DND-41 (cell line): ENCODE data around the gene GRIP2.

Experiments used
- ATAC-seq: fragments of 200-7000 bp; cut with Tn5 transposase; 3 replicates; pipeline ENCODE4 v1.9.1; 2021; ENCODE audit warnings: low read depth; ENCODE audit not compliant: insufficient read depth
- DNase-seq: peaks from one replicate; pipeline ENCODE4 v3.0.0-alpha.2; 2020
- H2AFZ ChIP-seq: 2 replicates; pipeline ENCODE4 v1.6.0; 2012; ENCODE audit warnings: low read depth, low read length
- H3K27ac ChIP-seq: 2 replicates; pipeline ENCODE4 v1.5.1; 2012; ENCODE audit warnings: low read length, inconsistent platforms
- H3K27me3 ChIP-seq: fragments of 200-600 bp; sonication (generic); 2 replicates; pipeline ENCODE4 v1.6.0; 2012; ENCODE audit warnings: low read length, mild to moderate bottlenecking, inconsistent platforms; ENCODE audit not compliant: insufficient read depth, poor library complexity
- H3K36me3 ChIP-seq: 2 replicates; pipeline ENCODE4 v1.5.1; 2012; ENCODE audit warnings: low read length, inconsistent platforms; ENCODE audit not compliant: insufficient read depth
- H3K4me1 ChIP-seq: 2 replicates; pipeline ENCODE4 v1.5.1; 2012; ENCODE audit warnings: mild to moderate bottlenecking, low read length; ENCODE audit not compliant: insufficient read depth
- H3K4me2 ChIP-seq: 2 replicates; pipeline ENCODE4 v1.6.0; 2012; ENCODE audit warnings: mild to moderate bottlenecking, moderate library complexity, low read length, inconsistent platforms; ENCODE audit not compliant: insufficient read depth
- H3K4me3 ChIP-seq, 2 experiments: fragments of 200-600 bp in 1 of 2; shearing (Covaris generic) in 1 of 2; 2 replicates each; pipeline ENCODE4 v1.5.1; 2012 to 2016; ENCODE audit warnings: inconsistent platforms in 2 of 2, low read length in 2 of 2, mild to moderate bottlenecking in 2 of 2, low read depth in 1 of 2, moderate library complexity in 1 of 2
- H3K79me2 ChIP-seq: 2 replicates; pipeline ENCODE4 v1.6.0; 2012; ENCODE audit warnings: low read length, inconsistent platforms; ENCODE audit not compliant: insufficient read depth
- H3K9ac ChIP-seq: 2 replicates; pipeline ENCODE4 v1.6.0; 2012; ENCODE audit warnings: low read depth, mild to moderate bottlenecking, inconsistent platforms, low read length, moderate library complexity
- H3K9me3 ChIP-seq: 2 replicates; pipeline ENCODE4 v1.5.1; 2012; ENCODE audit warnings: low read length, moderate library complexity, mild to moderate bottlenecking, inconsistent platforms; ENCODE audit not compliant: insufficient read depth, severe bottlenecking
- H4K20me1 ChIP-seq: 2 replicates; pipeline ENCODE4 v1.6.0; 2012; ENCODE audit warnings: low read length; ENCODE audit not compliant: insufficient read depth
- CTCF ChIP-seq: IDR thresholded peaks from 2 replicates; pipeline ENCODE4 v1.5.1; 2012; ENCODE audit warnings: borderline replicate concordance, low read length, moderate library complexity, mild to moderate bottlenecking; ENCODE audit not compliant: poor library complexity, severe bottlenecking; ENCODE audit errors: extremely low read depth
- EZH2 ChIP-seq: IDR thresholded peaks from 3 replicates; pipeline ENCODE4 v1.6.1; 2012; ENCODE audit warnings: borderline replicate concordance, low read depth, mild to moderate bottlenecking, moderate library complexity, low read length, inconsistent platforms; ENCODE audit not compliant: severe bottlenecking

Gene GRIP2

GRCh38 chr3:14553871-14554270 is 13.7 kb upstream of the GRIP2 start:
- H3K36me3 ChIP-seq, result no peaks in the 10 kb centered on the region
- H3K27me3 ChIP-seq, result peaks cover 4% of the 10 kb centered on the region
- H4K20me1 ChIP-seq, result peaks cover 2% of the 10 kb centered on the region; the same call in 1 of the 2 replicates
- no peak overlapping the region for H3K4me2 ChIP-seq
- ATAC-seq (no peak), DNase-seq (no peak)
- H3K27ac ChIP-seq, result no peak overlapping the region
- no peaks in the 10 kb centered on the region for H3K79me2 ChIP-seq
- no peaks in the 10 kb centered on the region for H3K9me3 ChIP-seq
- no peaks in the 10 kb centered on the region for H3K4me1 ChIP-seq
- no peak overlapping the region for H2AFZ ChIP-seq
- TF ChIP-seq EZH2 (no peak), CTCF (no peak)
- no peak overlapping the region for H3K9ac ChIP-seq
- no peak overlapping the region for H3K4me3 ChIP-seq

- H3K4me2 ChIP-seq, result no peak overlapping the region
- no peak overlapping the region for H3K4me3 ChIP-seq
- peaks cover 2% of the 10 kb centered on the region; the same call in 1 of the 2 replicates for H4K20me1 ChIP-seq
- no peak overlapping the region for H3K27ac ChIP-seq
- H3K9ac ChIP-seq, result no peak overlapping the region
- no peak for DNase-seq
- no peaks in the 10 kb centered on the region for H3K79me2 ChIP-seq
- H3K4me1 ChIP-seq, result no peaks in the 10 kb centered on the region
- no peak for ATAC-seq
- peaks cover 12% of the 10 kb centered on the region for H3K27me3 ChIP-seq
- H3K9me3 ChIP-seq, result no peaks in the 10 kb centered on the region
- TF ChIP-seq EZH2, result no peak
- no peak for TF ChIP-seq CTCF
- no peak overlapping the region for H2AFZ ChIP-seq
- H3K36me3 ChIP-seq, result no peaks in the 10 kb centered on the region
Observed at GRCh38 chr3:14552717-14553116, 12.6 kb upstream of the GRIP2 start.

- Histone ChIP-seq H3K36me3 (no peaks in the 10 kb centered on the region), H3K27me3 (peaks cover 18% of the 10 kb centered on the region), H3K4me1 (no peaks in the 10 kb centered on the region), H3K27ac (no peak overlapping the region), H3K9ac (no peak overlapping the region), H3K4me2 (no peak overlapping the region), H2AFZ (no peak overlapping the region), H4K20me1 (peaks cover 2% of the 10 kb centered on the region; the same call in 1 of the 2 replicates), H3K79me2 (no peaks in the 10 kb centered on the region), H3K9me3 (no peaks in the 10 kb centered on the region), H3K4me3 (no peak overlapping the region)
- ATAC-seq (no peak), DNase-seq (no peak)
- TF ChIP-seq CTCF, result no peak
- no peak for TF ChIP-seq EZH2
Observed at GRCh38 chr3:14552041-14552648, 12.0 kb upstream of the GRIP2 start.
